ENCODE measurements around the gene MAML3.

DNA sequence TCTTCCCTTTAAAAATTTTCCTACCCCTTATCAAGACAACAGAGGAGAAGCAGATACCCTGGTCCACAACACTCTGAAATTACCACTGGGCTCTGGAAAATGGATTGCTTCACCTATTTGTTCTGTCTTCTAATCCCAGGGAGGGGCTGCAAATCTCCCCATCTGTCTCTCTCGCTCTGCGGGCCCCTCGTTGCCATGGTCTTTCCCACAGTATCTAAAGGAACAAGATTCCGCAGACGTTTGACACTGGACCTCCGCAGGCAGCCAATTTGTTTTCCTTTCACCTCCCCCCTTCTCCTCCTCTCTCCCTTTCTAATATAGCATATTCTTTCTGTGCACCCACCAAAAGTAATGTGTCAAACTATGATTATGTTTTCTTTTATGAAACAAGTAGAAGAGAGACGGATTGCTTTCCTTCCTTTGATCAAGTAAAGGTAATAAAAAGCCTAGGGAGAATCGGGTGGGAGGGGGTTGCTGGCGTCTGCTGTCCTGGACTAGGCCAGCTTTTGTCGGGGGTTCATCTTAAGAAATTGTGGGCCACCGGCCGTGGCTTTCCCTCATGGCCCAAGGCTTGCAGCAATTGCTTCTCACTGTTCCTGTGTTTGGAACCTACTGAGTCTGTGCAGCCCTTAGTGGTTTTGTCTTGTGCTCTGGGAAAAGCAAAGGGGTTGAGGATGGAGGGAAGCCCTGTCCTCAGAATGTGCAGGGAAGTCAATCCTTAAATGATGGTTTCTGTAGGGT lies 407.4 kb downstream of the MAML3 start:
- TF ChIP-seq, protein P1, sequence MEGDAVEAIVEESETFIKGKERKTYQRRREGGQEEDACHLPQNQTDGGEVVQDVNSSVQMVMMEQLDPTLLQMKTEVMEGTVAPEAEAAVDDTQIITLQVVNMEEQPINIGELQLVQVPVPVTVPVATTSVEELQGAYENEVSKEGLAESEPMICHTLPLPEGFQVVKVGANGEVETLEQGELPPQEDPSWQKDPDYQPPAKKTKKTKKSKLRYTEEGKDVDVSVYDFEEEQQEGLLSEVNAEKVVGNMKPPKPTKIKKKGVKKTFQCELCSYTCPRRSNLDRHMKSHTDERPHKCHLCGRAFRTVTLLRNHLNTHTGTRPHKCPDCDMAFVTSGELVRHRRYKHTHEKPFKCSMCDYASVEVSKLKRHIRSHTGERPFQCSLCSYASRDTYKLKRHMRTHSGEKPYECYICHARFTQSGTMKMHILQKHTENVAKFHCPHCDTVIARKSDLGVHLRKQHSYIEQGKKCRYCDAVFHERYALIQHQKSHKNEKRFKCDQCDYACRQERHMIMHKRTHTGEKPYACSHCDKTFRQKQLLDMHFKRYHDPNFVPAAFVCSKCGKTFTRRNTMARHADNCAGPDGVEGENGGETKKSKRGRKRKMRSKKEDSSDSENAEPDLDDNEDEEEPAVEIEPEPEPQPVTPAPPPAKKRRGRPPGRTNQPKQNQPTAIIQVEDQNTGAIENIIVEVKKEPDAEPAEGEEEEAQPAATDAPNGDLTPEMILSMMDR (IDR thresholded peaks at IDR 0.05 in 8 of 11, conservative IDR thresholded peaks at IDR 0.05 in 3 of 11) = no peak
- TF ChIP-seq POLR2A (IDR thresholded peaks at IDR 0.05) (no peak), POLR2AphosphoS5 (IDR thresholded peaks at IDR 0.05) (no peak)

All from spleen (tissue), 7 donors.